ENCODE data around the gene GDF7. TPM values are rescaled to one million over a fixed set of nuclear protein-coding genes. Genes with fewer than 3 reads are reported as not detected.

GDF7 gene
- total RNA-seq, 1 experiment from 2014 or later, result 0.04 TPM

DNA sequence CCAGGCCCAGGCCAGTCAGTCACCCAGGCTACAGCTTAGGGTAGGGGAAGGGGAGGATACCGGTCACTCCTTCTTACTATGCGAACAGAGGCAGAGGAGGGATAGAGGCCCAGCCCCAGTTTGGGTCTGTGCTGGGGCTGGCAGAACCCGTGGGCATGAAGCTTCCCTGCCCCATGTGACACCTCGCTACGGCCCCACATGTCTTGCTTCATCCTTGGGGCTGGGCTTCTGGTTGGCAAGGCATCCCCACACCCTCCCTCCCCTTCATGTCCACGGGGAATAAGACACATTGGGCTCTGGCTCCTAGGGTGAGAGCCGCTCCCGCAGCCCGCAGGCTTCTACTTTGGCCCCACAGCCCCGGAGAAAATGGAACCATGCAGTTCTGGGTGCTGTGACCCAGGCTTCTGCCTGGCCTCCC is 48.5 kb upstream of the GDF7 start:
- H3K27me3 Mint-ChIP-seq (ENCODE audit: low read depth), result peaks cover 3% of the 10 kb centered on the region; the same call in 1 of the 2 replicates
- Histone ChIP-seq H3K27ac (ENCODE audit: insufficient read length, low read depth, low read length) (no peak overlapping the region), H2BK120ac (ENCODE audit: low read depth, low read length, poor library complexity, severe bottlenecking) (no peak overlapping the region), H3K4me1 (ENCODE audit: insufficient read depth, low read length) (peaks cover 3% of the 10 kb centered on the region; the same call in 1 of the 2 replicates), H4K20me1 (ENCODE audit: control insufficient read depth, insufficient read depth, insufficient read length) (no peaks in the 10 kb centered on the region), H3K23ac (ENCODE audit: insufficient read length, low read depth, low read length) (no peak overlapping the region), H2AK5ac (ENCODE audit: insufficient read length, low read length) (no peak overlapping the region), H2BK15ac (ENCODE audit: low read depth, low read length) (no peak overlapping the region), H2AFZ (ENCODE audit: low read length) (no peak overlapping the region), H2BK20ac (ENCODE audit: low read depth, low read length, poor library complexity, severe bottlenecking) (no peak overlapping the region), H3K9me3 (ENCODE audit: control insufficient read depth, low read depth, low read length) (no peaks in the 10 kb centered on the region), H3K23me2 (ENCODE audit: insufficient read length, low read depth, low read length, poor library complexity, severe bottlenecking) (peaks cover 3% of the 10 kb centered on the region), H3K4ac (ENCODE audit: low read depth, low read length) (no peak overlapping the region), H3T11ph (ENCODE audit: low read length) (no peak overlapping the region), H3K9ac (ENCODE audit: extremely low read depth, insufficient read length, low read length) (no peak overlapping the region), H4K8ac (replicated peaks; ENCODE audit: insufficient read length, low read depth, low read length) (no peak overlapping the region), H3K56ac (ENCODE audit: insufficient read length, low read depth, low read length) (no peak overlapping the region), H4K5ac (ENCODE audit: insufficient read length, low read depth, low read length) (no peak overlapping the region), H4K91ac (ENCODE audit: insufficient read length, low read depth, low read length) (no peak overlapping the region), H3K18ac (ENCODE audit: insufficient read length, low read depth, low read length) (no peak overlapping the region), H2BK12ac (ENCODE audit: insufficient read length, low read depth, low read length) (no peak overlapping the region), H3K4me2 (ENCODE audit: insufficient read depth, insufficient read length, low read length) (no peak overlapping the region), H3K27me3 (ENCODE audit: insufficient read depth, low read length) (no peaks in the 10 kb centered on the region), H2BK5ac (ENCODE audit: insufficient read length, low read length) (no peak overlapping the region), H3K14ac (ENCODE audit: insufficient read depth, low read length) (no peak overlapping the region), H3K79me1 (ENCODE audit: insufficient read depth, low read depth, low read length, poor library complexity, severe bottlenecking) (no peaks in the 10 kb centered on the region), H3K79me2 (ENCODE audit: insufficient read depth, low read length) (no peaks in the 10 kb centered on the region)
- no peaks in the 10 kb centered on the region for H3K9me3 Mint-ChIP-seq
- no peak overlapping the region for H3K27ac Mint-ChIP-seq
- peaks cover 22 to 27% of the 10 kb centered on the region in 2 experiments for H3K4me1 Mint-ChIP-seq
- DNase-seq, result no peak
- no CpG with 5 or more reads among the region's 10 CpGs for WGBS (ENCODE audit: extremely low coverage, insufficient read length, low lambda C conversion rate)
- H3K36me3 Mint-ChIP-seq (ENCODE audit: insufficient read depth in 1 of 3, low read depth in 3 of 3), result peaks cover 0 to 8% (median 6%) of the 10 kb centered on the region in 3 experiments; a peak in 3 of 7 replicates
- TF ChIP-seq, protein P1, sequence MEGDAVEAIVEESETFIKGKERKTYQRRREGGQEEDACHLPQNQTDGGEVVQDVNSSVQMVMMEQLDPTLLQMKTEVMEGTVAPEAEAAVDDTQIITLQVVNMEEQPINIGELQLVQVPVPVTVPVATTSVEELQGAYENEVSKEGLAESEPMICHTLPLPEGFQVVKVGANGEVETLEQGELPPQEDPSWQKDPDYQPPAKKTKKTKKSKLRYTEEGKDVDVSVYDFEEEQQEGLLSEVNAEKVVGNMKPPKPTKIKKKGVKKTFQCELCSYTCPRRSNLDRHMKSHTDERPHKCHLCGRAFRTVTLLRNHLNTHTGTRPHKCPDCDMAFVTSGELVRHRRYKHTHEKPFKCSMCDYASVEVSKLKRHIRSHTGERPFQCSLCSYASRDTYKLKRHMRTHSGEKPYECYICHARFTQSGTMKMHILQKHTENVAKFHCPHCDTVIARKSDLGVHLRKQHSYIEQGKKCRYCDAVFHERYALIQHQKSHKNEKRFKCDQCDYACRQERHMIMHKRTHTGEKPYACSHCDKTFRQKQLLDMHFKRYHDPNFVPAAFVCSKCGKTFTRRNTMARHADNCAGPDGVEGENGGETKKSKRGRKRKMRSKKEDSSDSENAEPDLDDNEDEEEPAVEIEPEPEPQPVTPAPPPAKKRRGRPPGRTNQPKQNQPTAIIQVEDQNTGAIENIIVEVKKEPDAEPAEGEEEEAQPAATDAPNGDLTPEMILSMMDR (conservative IDR thresholded peaks at IDR 0.05), result no peak
- H3K4me3 Mint-ChIP-seq, result no peak overlapping the region

Data from H9 (cell line).